Ishikawa (cell line): Measurements from ENCODE around the gene SRBD1.

Experiments used
- CREB1 ChIP-seq: IDR thresholded peaks from 2 replicates; pipeline ENCODE4 v1.6.1; 2012; ENCODE audit warnings: low read depth
- EP300 ChIP-seq: IDR thresholded peaks from 2 replicates; pipeline ENCODE4 v1.6.1; 2012; ENCODE audit warnings: borderline replicate concordance
- FOXM1 ChIP-seq: IDR thresholded peaks from 2 replicates; pipeline ENCODE4 v1.6.1; 2012; ENCODE audit warnings: low read depth, borderline replicate concordance
- NFIC ChIP-seq: IDR thresholded peaks from 2 replicates; pipeline ENCODE4 v1.6.1; 2012
- RAD21 ChIP-seq: IDR thresholded peaks from 2 replicates; pipeline ENCODE4 v1.6.1; 2012; ENCODE audit warnings: low read depth
- TAF1 ChIP-seq: IDR thresholded peaks from 2 replicates; pipeline ENCODE4 v1.6.1; 2012; ENCODE audit warnings: low read depth, mild to moderate bottlenecking
- TEAD4 ChIP-seq: IDR thresholded peaks from 2 replicates; pipeline ENCODE4 v1.6.1; 2012
- YY1 ChIP-seq: IDR thresholded peaks from 2 replicates; pipeline ENCODE4 v1.6.1; 2012; ENCODE audit warnings: low read depth
- TF ChIP-seq, protein P1 (sequence below): IDR thresholded peaks from 2 replicates; pipeline ENCODE4 v1.6.1; 2012; ENCODE audit warnings: low read depth, mild to moderate bottlenecking

DNA sequence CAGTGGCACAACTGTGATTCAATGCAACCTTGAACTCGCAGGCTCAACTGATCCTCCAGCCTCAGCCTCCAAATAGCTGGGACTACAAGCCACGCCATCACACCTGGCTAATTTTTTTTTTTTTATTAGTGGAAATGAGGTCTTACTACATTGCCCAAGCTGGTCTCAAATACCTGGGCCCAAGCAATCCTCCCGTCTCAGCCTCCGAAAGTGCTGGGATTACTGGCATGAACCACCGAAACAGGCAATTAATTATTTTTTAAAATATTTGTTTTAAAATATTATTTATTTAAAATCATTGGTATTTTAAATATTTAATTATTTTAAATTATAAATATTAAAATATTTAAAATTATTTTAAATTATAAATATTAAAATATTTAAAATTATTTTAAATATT, 24.5 kb downstream of the SRBD1 start:
- TF ChIP-seq RAD21 (no peak), TEAD4 (no peak), YY1 (no peak), FOXM1 (no peak), TAF1 (no peak), NFIC (no peak), EP300 (no peak), CREB1 (no peak)
- TF ChIP-seq, protein P1, sequence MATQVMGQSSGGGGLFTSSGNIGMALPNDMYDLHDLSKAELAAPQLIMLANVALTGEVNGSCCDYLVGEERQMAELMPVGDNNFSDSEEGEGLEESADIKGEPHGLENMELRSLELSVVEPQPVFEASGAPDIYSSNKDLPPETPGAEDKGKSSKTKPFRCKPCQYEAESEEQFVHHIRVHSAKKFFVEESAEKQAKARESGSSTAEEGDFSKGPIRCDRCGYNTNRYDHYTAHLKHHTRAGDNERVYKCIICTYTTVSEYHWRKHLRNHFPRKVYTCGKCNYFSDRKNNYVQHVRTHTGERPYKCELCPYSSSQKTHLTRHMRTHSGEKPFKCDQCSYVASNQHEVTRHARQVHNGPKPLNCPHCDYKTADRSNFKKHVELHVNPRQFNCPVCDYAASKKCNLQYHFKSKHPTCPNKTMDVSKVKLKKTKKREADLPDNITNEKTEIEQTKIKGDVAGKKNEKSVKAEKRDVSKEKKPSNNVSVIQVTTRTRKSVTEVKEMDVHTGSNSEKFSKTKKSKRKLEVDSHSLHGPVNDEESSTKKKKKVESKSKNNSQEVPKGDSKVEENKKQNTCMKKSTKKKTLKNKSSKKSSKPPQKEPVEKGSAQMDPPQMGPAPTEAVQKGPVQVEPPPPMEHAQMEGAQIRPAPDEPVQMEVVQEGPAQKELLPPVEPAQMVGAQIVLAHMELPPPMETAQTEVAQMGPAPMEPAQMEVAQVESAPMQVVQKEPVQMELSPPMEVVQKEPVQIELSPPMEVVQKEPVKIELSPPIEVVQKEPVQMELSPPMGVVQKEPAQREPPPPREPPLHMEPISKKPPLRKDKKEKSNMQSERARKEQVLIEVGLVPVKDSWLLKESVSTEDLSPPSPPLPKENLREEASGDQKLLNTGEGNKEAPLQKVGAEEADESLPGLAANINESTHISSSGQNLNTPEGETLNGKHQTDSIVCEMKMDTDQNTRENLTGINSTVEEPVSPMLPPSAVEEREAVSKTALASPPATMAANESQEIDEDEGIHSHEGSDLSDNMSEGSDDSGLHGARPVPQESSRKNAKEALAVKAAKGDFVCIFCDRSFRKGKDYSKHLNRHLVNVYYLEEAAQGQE, result no peak
